ENCODE results near the gene WASHC2C.
"Not testable (repeated sequence)": the region's sequence is repeated elsewhere in the genome, so short reads cannot be mapped to it uniquely, and the experiment has no call there.

The WASHC2C gene

GRCh38 chr10:45814146-45814545, 87.1 kb downstream of the WASHC2C start:
- not testable (repeated sequence) for H3K27ac ChIP-seq (ENCODE audit: low read depth, low read length); H3K27me3 ChIP-seq (ENCODE audit: insufficient read depth, low read length); H3K4me1 ChIP-seq (ENCODE audit: insufficient read depth, low read length); H3K9ac ChIP-seq (ENCODE audit: low read depth, low read length); H3K9me3 ChIP-seq (ENCODE audit: insufficient read depth, low read depth, low read length); H3K4me3 ChIP-seq (ENCODE audit: low read length); H3K36me3 ChIP-seq (ENCODE audit: insufficient read depth, low read length)
- WGBS: 90% methylated on average over 4 of the region's 4 CpGs

- WGBS: 89% methylated on average over 7 of the region's 7 CpGs
- no peaks in the 10 kb centered on the region for H3K9me3 ChIP-seq (ENCODE audit: insufficient read depth, low read depth, low read length)
- H3K4me1 ChIP-seq (ENCODE audit: insufficient read depth, low read length): no peaks in the 10 kb centered on the region
- H3K4me3 ChIP-seq (ENCODE audit: low read length): no peak overlapping the region
- H3K36me3 ChIP-seq (ENCODE audit: insufficient read depth, low read length): no peaks in the 10 kb centered on the region
- H3K9ac ChIP-seq (ENCODE audit: low read depth, low read length): no peak overlapping the region
- no peak overlapping the region for H3K27ac ChIP-seq (ENCODE audit: low read depth, low read length)
- no peaks in the 10 kb centered on the region for H3K27me3 ChIP-seq (ENCODE audit: insufficient read depth, low read length)
These were observed 90.2 kb downstream of the WASHC2C start for GRCh38 chr10:45817130-45817859.

GRCh38 chr10:45817912-45818311, 90.8 kb downstream of the WASHC2C start:
- Histone ChIP-seq H3K9me3 (ENCODE audit: insufficient read depth, low read depth, low read length) (no peaks in the 10 kb centered on the region), H3K9ac (ENCODE audit: low read depth, low read length) (no peak overlapping the region), H3K36me3 (ENCODE audit: insufficient read depth, low read length) (no peaks in the 10 kb centered on the region), H3K4me3 (ENCODE audit: low read length) (no peak overlapping the region), H3K27ac (ENCODE audit: low read depth, low read length) (no peak overlapping the region), H3K4me1 (ENCODE audit: insufficient read depth, low read length) (no peaks in the 10 kb centered on the region), H3K27me3 (ENCODE audit: insufficient read depth, low read length) (no peaks in the 10 kb centered on the region)
- WGBS: 90% methylated on average over 3 of the region's 3 CpGs

GRCh38 chr10:45819552-45819951, 92.5 kb downstream of the WASHC2C start:
- no peak overlapping the region for H3K4me3 ChIP-seq (ENCODE audit: low read length)
- WGBS: 84% methylated on average over 9 of the region's 9 CpGs
- H3K27ac ChIP-seq (ENCODE audit: low read depth, low read length): no peak overlapping the region

GRCh38 chr10:45820107-45820830, 93.2 kb downstream of the WASHC2C start:
- not testable (repeated sequence) for H3K9ac ChIP-seq (ENCODE audit: low read depth, low read length); H3K9me3 ChIP-seq (ENCODE audit: insufficient read depth, low read depth, low read length); H3K36me3 ChIP-seq (ENCODE audit: insufficient read depth, low read length); H3K4me1 ChIP-seq (ENCODE audit: insufficient read depth, low read length); H3K27me3 ChIP-seq (ENCODE audit: insufficient read depth, low read length); H3K4me3 ChIP-seq (ENCODE audit: low read length); H3K27ac ChIP-seq (ENCODE audit: low read depth, low read length)
- 94% methylated on average over 5 of the region's 6 CpGs for WGBS

More at GRCh38 chr10:45819552-45819951, 92.5 kb downstream of the WASHC2C start:
- no peak overlapping the region for H3K9ac ChIP-seq (ENCODE audit: low read depth, low read length)
- no peaks in the 10 kb centered on the region for H3K9me3 ChIP-seq (ENCODE audit: insufficient read depth, low read depth, low read length)
- no peaks in the 10 kb centered on the region for H3K4me1 ChIP-seq (ENCODE audit: insufficient read depth, low read length)
- H3K27me3 ChIP-seq (ENCODE audit: insufficient read depth, low read length): no peaks in the 10 kb centered on the region
- H3K36me3 ChIP-seq (ENCODE audit: insufficient read depth, low read length): no peaks in the 10 kb centered on the region

GRCh38 chr10:45822918-45823317, 95.9 kb downstream of the WASHC2C start:
- not testable (repeated sequence) for H3K27ac ChIP-seq (ENCODE audit: low read depth, low read length); H3K9me3 ChIP-seq (ENCODE audit: insufficient read depth, low read depth, low read length); H3K4me3 ChIP-seq (ENCODE audit: low read length); H3K4me1 ChIP-seq (ENCODE audit: insufficient read depth, low read length); H3K27me3 ChIP-seq (ENCODE audit: insufficient read depth, low read length); H3K36me3 ChIP-seq (ENCODE audit: insufficient read depth, low read length); H3K9ac ChIP-seq (ENCODE audit: low read depth, low read length)
- 100% methylated on average over 1 of the region's 2 CpGs for WGBS
